Astrocyte (in vitro differentiated cells and primary cell): ENCODE data around the gene GABRR3.

Experiments used
- EZH2 ChIP-seq: IDR thresholded peaks from 2 replicates; pipeline ENCODE4 v1.6.1; 2012; ENCODE audit warnings: mild to moderate bottlenecking, low read length, inconsistent platforms; ENCODE audit not compliant: insufficient read depth
- TF ChIP-seq, protein P1 (sequence below): IDR thresholded peaks from 2 replicates; pipeline ENCODE4 v1.5.1; 2011; ENCODE audit warnings: low read depth, mild to moderate bottlenecking, inconsistent platforms, low read length, moderate library complexity; ENCODE audit not compliant: insufficient read depth

- TF ChIP-seq, protein P1, sequence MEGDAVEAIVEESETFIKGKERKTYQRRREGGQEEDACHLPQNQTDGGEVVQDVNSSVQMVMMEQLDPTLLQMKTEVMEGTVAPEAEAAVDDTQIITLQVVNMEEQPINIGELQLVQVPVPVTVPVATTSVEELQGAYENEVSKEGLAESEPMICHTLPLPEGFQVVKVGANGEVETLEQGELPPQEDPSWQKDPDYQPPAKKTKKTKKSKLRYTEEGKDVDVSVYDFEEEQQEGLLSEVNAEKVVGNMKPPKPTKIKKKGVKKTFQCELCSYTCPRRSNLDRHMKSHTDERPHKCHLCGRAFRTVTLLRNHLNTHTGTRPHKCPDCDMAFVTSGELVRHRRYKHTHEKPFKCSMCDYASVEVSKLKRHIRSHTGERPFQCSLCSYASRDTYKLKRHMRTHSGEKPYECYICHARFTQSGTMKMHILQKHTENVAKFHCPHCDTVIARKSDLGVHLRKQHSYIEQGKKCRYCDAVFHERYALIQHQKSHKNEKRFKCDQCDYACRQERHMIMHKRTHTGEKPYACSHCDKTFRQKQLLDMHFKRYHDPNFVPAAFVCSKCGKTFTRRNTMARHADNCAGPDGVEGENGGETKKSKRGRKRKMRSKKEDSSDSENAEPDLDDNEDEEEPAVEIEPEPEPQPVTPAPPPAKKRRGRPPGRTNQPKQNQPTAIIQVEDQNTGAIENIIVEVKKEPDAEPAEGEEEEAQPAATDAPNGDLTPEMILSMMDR: no peak
- TF ChIP-seq EZH2: no peak
These were observed 2.9 kb downstream of the GABRR3 start for GRCh38 chr3:98032265-98032664.
